H1 (cell line): ENCODE results near the gene DHX57.

Experiments used
- BCL11A ChIP-seq, 2 experiments: IDR thresholded peaks; one replicate each; pipeline ENCODE4 v1.6.1; 2011; ENCODE audit warnings: low read depth in 2 of 2, low read length in 2 of 2, mild to moderate bottlenecking in 2 of 2
- CEBPB ChIP-seq: IDR thresholded peaks from 2 replicates; pipeline ENCODE4 v1.6.1; 2012; ENCODE audit warnings: low read depth, low read length
- CHD1 ChIP-seq: IDR thresholded peaks from 2 replicates; pipeline ENCODE4 v1.6.1; 2012; ENCODE audit warnings: low read depth, low read length, improper control_type of control experiment
- EZH2 ChIP-seq: fragments of 200-600 bp; sonication (generic); IDR thresholded peaks from 2 replicates; pipeline ENCODE4 v1.7.1; 2012; ENCODE audit warnings: low read depth, mild to moderate bottlenecking, moderate library complexity, low read length, inconsistent platforms; ENCODE audit not compliant: severe bottlenecking
- GABPA ChIP-seq: IDR thresholded peaks from 2 replicates; pipeline ENCODE4 v1.6.1; 2011; ENCODE audit warnings: mild to moderate bottlenecking, low read length, moderate library complexity, borderline replicate concordance; ENCODE audit not compliant: insufficient read depth
- JUND ChIP-seq: IDR thresholded peaks from 2 replicates; pipeline ENCODE4 v1.6.1; 2011; ENCODE audit warnings: mild to moderate bottlenecking, improper control_type of control experiment, low read length
- KDM1A ChIP-seq: fragments of 200-600, 300-600 bp; sonication (generic); IDR thresholded peaks from 2 replicates; pipeline ENCODE4 v1.7.1; 2016; ENCODE audit warnings: mild to moderate bottlenecking, low read length, borderline replicate concordance
- NRF1 ChIP-seq: IDR thresholded peaks from 2 replicates; pipeline ENCODE4 v1.6.1; 2011; ENCODE audit warnings: mild to moderate bottlenecking, low read depth, low read length, improper control_type of control experiment
- POLR2A ChIP-seq, 2 experiments: IDR thresholded peaks; 1 replicate in 1 of 2; 2 replicates in 1 of 2; pipeline ENCODE4 v1.6.1; 2011; ENCODE audit warnings: low read depth in 2 of 2, low read length in 2 of 2, mild to moderate bottlenecking in 2 of 2; ENCODE audit errors: control extremely low read depth in 1 of 2
- POLR2AphosphoS5 ChIP-seq: IDR thresholded peaks from 2 replicates; pipeline ENCODE4 v1.6.1; 2011; ENCODE audit warnings: low read depth, low read length
- RXRA ChIP-seq: IDR thresholded peaks from 2 replicates; pipeline ENCODE4 v1.6.1; 2011; ENCODE audit warnings: low read depth, mild to moderate bottlenecking, low read length, moderate library complexity; ENCODE audit not compliant: insufficient read depth
- SRF ChIP-seq: IDR thresholded peaks from 2 replicates; pipeline ENCODE4 v1.6.1; 2011; ENCODE audit warnings: mild to moderate bottlenecking, low read depth, low read length, moderate library complexity
- ZNF274 ChIP-seq: IDR thresholded peaks from 2 replicates; pipeline ENCODE4 v1.7.0; 2012; ENCODE audit warnings: low read length, borderline replicate concordance; ENCODE audit errors: extremely low read depth
- TF ChIP-seq, protein P1 (sequence below), 3 experiments: IDR thresholded peaks; 1 replicate in 2 of 3; 2 replicates in 1 of 3; pipeline versions ENCODE4 v1.5.1 to v1.6.1; 2011; ENCODE audit warnings: low read length in 3 of 3, mild to moderate bottlenecking in 3 of 3, inconsistent platforms in 2 of 3, low read depth in 1 of 3, moderate library complexity in 1 of 3; ENCODE audit not compliant: insufficient read depth in 1 of 3; ENCODE audit errors: control extremely low read depth in 1 of 3

DNA sequence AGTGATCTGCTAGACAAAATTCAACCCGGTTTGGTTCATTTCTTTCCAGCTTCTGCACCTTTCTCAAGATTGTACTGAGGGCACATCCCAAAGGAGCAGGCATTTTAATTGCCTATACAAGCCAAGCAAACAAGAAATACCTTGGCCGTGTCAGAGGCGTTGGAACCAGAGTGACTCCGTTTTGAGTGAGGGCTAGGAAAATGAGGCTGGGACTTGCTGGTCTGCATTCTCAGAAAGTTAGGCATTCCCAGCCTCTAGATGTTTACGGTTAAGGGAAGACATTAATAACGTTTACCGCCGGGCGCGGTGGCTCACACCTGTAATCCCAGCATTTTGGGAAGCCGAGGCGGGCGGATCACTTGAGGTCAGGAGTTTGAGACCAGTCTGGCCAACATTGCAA, 99.2 kb downstream of the DHX57 start:
- TF ChIP-seq, protein P1, sequence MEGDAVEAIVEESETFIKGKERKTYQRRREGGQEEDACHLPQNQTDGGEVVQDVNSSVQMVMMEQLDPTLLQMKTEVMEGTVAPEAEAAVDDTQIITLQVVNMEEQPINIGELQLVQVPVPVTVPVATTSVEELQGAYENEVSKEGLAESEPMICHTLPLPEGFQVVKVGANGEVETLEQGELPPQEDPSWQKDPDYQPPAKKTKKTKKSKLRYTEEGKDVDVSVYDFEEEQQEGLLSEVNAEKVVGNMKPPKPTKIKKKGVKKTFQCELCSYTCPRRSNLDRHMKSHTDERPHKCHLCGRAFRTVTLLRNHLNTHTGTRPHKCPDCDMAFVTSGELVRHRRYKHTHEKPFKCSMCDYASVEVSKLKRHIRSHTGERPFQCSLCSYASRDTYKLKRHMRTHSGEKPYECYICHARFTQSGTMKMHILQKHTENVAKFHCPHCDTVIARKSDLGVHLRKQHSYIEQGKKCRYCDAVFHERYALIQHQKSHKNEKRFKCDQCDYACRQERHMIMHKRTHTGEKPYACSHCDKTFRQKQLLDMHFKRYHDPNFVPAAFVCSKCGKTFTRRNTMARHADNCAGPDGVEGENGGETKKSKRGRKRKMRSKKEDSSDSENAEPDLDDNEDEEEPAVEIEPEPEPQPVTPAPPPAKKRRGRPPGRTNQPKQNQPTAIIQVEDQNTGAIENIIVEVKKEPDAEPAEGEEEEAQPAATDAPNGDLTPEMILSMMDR (IDR thresholded peaks at IDR 0.05; ENCODE audit: control extremely low read depth in 1 of 3, insufficient read depth in 1 of 3, low read depth in 1 of 3, low read length in 3 of 3) = no peak
- no peak for TF ChIP-seq POLR2AphosphoS5
- TF ChIP-seq ZNF274 = no peak
- no peak for TF ChIP-seq KDM1A
- TF ChIP-seq JUND = no peak
- no peak for TF ChIP-seq CHD1
- no peak for TF ChIP-seq POLR2A (IDR thresholded peaks at IDR 0.05; ENCODE audit: control extremely low read depth in 1 of 2, low read depth in 2 of 2, low read length in 2 of 2)
- no peak for TF ChIP-seq EZH2
- TF ChIP-seq RXRA = no peak
- no peak for TF ChIP-seq NRF1
- no peak for TF ChIP-seq SRF
- no peak for TF ChIP-seq CEBPB
- TF ChIP-seq BCL11A (IDR thresholded peaks at IDR 0.05; ENCODE audit: low read depth in 2 of 2, low read length in 2 of 2) = no peak
- TF ChIP-seq GABPA = no peak
